A549 (cell line): Measurements from ENCODE around the gene IL12RB2.

ENCODE experiments used
- HDAC2 ChIP-seq: fragments of 200-600 bp; sonication (generic); IDR thresholded peaks from 2 replicates; pipeline ENCODE4 v1.6.1; 2016
- MAFK ChIP-seq: fragments of 450-650 bp; IDR thresholded peaks from 2 replicates; pipeline ENCODE4 v1.6.1; 2014; ENCODE audit not compliant: partially characterized antibody
- MAX ChIP-seq: IDR thresholded peaks from 2 replicates; pipeline ENCODE4 v1.6.1; 2012
- POLR2A ChIP-seq: IDR thresholded peaks from 2 replicates; pipeline ENCODE4 v1.6.1; 2012; ENCODE audit warnings: mild to moderate bottlenecking, low read length
- RAD21 ChIP-seq, 2 experiments: fragments of >200 bp in 1 of 2; sonication (Bioruptor Twin) in 1 of 2; formaldehyde crosslinking in 1 of 2; IDR thresholded peaks in 1 of 2; conservative IDR thresholded peaks in 1 of 2; 2 replicates in 1 of 2; 3 replicates in 1 of 2; pipeline ENCODE4 v1.6.1; 2012 to 2018; ENCODE audit warnings: inconsistent platforms in 1 of 2
- REST ChIP-seq: fragments of 200-600 bp; sonication (generic); IDR thresholded peaks from 2 replicates; pipeline ENCODE4 v1.6.1; 2016; ENCODE audit warnings: antibody characterized with exemption, mild to moderate bottlenecking, moderate library complexity
- USF2 ChIP-seq: fragments of 450-650 bp; IDR thresholded peaks from 2 replicates; pipeline ENCODE4 v1.6.1; 2014; ENCODE audit warnings: antibody characterized with exemption
- TF ChIP-seq, protein P1 (sequence below): fragments of >200 bp; sonication (Bioruptor Twin); formaldehyde crosslinking; IDR thresholded peaks from 3 replicates; pipeline ENCODE4 v1.5.1; 2016
- TF ChIP-seq, protein P2 (sequence below): fragments of 250-450 bp; sonication (Bioruptor Pico); IDR thresholded peaks from 2 replicates; pipeline ENCODE4 v1.5.0; 2021; ENCODE audit warnings: mild to moderate bottlenecking, moderate library complexity, borderline replicate concordance

DNA sequence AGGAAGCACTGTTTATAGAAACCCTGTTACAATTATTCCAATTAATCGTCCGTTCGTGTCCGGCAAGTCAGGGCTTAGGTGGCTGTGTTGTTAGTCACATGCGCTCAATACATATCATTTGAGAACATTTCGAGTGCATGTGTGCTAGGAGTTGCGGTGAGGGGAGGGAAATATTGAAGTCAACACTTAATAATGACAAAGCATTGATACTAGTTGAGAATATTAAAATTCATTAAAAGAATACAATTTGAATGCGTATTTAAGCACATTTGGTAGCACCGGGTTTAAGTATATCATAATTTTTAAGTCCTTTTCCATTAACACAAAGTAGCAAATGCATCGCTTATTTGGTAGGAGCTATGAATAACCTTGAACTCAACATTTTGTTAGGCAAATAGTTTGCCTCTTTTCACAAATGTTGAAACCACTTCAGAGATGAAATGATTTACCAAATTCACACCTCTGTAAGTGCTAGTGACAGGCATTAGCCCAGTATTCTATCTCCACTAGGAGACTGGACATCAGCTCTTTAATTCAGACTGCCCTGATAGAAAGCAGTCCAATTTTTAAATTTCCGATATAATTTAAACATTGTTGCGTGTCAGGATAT is 123.6 kb downstream of the IL12RB2 start:
- TF ChIP-seq REST (no peak), MAFK (no peak), RAD21 (conservative IDR thresholded peaks at IDR 0.05 in 1 of 2, IDR thresholded peaks at IDR 0.05 in 1 of 2) (no peak), HDAC2 (no peak), USF2 (no peak), MAX (no peak), POLR2A (no peak)
- TF ChIP-seq, protein P1, sequence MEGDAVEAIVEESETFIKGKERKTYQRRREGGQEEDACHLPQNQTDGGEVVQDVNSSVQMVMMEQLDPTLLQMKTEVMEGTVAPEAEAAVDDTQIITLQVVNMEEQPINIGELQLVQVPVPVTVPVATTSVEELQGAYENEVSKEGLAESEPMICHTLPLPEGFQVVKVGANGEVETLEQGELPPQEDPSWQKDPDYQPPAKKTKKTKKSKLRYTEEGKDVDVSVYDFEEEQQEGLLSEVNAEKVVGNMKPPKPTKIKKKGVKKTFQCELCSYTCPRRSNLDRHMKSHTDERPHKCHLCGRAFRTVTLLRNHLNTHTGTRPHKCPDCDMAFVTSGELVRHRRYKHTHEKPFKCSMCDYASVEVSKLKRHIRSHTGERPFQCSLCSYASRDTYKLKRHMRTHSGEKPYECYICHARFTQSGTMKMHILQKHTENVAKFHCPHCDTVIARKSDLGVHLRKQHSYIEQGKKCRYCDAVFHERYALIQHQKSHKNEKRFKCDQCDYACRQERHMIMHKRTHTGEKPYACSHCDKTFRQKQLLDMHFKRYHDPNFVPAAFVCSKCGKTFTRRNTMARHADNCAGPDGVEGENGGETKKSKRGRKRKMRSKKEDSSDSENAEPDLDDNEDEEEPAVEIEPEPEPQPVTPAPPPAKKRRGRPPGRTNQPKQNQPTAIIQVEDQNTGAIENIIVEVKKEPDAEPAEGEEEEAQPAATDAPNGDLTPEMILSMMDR = no peak
- TF ChIP-seq, protein P2, sequence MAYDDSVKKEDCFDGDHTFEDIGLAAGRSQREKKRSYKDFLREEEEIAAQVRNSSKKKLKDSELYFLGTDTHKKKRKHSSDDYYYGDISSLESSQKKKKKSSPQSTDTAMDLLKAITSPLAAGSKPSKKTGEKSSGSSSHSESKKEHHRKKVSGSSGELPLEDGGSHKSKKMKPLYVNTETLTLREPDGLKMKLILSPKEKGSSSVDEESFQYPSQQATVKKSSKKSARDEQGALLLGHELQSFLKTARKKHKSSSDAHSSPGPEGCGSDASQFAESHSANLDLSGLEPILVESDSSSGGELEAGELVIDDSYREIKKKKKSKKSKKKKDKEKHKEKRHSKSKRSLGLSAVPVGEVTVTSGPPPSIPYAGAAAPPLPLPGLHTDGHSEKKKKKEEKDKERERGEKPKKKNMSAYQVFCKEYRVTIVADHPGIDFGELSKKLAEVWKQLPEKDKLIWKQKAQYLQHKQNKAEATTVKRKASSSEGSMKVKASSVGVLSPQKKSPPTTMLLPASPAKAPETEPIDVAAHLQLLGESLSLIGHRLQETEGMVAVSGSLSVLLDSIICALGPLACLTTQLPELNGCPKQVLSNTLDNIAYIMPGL (CRISPR knock-in tag) = no peak
